IMR-90 (cell line): ENCODE data around the gene ITPR2. TPM values are rescaled to one million over a fixed set of nuclear protein-coding genes. Genes with fewer than 3 reads are reported as not detected.

ENCODE experiments used
- ATAC-seq: fragments of 200-7000 bp; cut with Tn5 transposase; 2 replicates; pipeline ENCODE4 v1.9.1; 2020; ENCODE audit warnings: low read depth, mild to moderate bottlenecking, moderate library complexity
- BruUV-seq: library from RNA; stranded (reverse); fragments of 400-500 nt; replicated peaks from 2 replicates; lab custom pipeline; 2021; lab: Mats Ljungman, UMichigan
- CTCF ChIA-PET: fragments of 300-600 bp; formaldehyde crosslinking; extraction: SDS; loops from one replicate; lab custom pipeline; 2021; ENCODE audit warnings: antibody characterized with exemption; lab: Yijun Ruan, JAX
- POLR2A ChIA-PET: fragments of 300-600 bp; sonication (Branson Sonifier 250); formaldehyde crosslinking; loops from one replicate; lab custom pipeline; 2022; ENCODE audit warnings: antibody characterized with exemption; ENCODE audit not compliant: unreplicated experiment; lab: Charles Lee
- DNase-seq: peaks from one replicate; pipeline ENCODE4 v3.0.0; 2013
- H2AFZ ChIP-seq: replicated peaks from 2 replicates; pipeline ENCODE3; 2013; ENCODE audit warnings: low read length, mild to moderate bottlenecking; ENCODE audit not compliant: poor library complexity
- H2AK5ac ChIP-seq: 2 replicates; pipeline ENCODE4 v1.6.1; 2013; ENCODE audit warnings: low read depth, low read length, inconsistent platforms
- H2AK9ac ChIP-seq: replicated peaks from 2 replicates; pipeline ENCODE3; 2013; ENCODE audit warnings: mild to moderate bottlenecking, low read depth, low read length, moderate library complexity; ENCODE audit not compliant: poor library complexity
- H2BK120ac ChIP-seq: 2 replicates; pipeline ENCODE4 v1.6.1; 2013; ENCODE audit warnings: low read depth, low read length, inconsistent platforms
- H2BK15ac ChIP-seq: 3 replicates; pipeline ENCODE4 v1.6.1; 2013; ENCODE audit warnings: low read depth, low read length, inconsistent platforms
- H2BK20ac ChIP-seq: 2 replicates; pipeline ENCODE4 v1.6.1; 2013; ENCODE audit warnings: low read depth, mild to moderate bottlenecking, inconsistent platforms, low read length, moderate library complexity
- H2BK5ac ChIP-seq: 2 replicates; pipeline ENCODE4 v1.6.1; 2013; ENCODE audit warnings: mild to moderate bottlenecking, low read depth, low read length, inconsistent platforms; ENCODE audit not compliant: poor library complexity, severe bottlenecking
- H3K14ac ChIP-seq: replicated peaks from 2 replicates; pipeline ENCODE4 v1.6.1; 2013; ENCODE audit warnings: low read depth, low read length, inconsistent platforms
- H3K18ac ChIP-seq: 2 replicates; pipeline ENCODE4 v1.6.1; 2013; ENCODE audit warnings: low read depth, low read length, control low read depth
- H3K23ac ChIP-seq: 2 replicates; pipeline ENCODE4 v1.6.1; 2013; ENCODE audit warnings: low read depth, low read length, inconsistent platforms
- H3K27ac ChIP-seq: 2 replicates; pipeline ENCODE4 v1.5.1; 2013; ENCODE audit warnings: mild to moderate bottlenecking, control low read depth, low read length; ENCODE audit not compliant: insufficient read depth
- H3K27me3 ChIP-seq: 2 replicates; pipeline ENCODE4 v1.6.1; 2013; ENCODE audit warnings: low read length; ENCODE audit not compliant: control insufficient read depth, insufficient read depth
- H3K36me3 ChIP-seq: 2 replicates; pipeline ENCODE4 v1.6.1; 2013; ENCODE audit warnings: low read length, mixed read lengths; ENCODE audit not compliant: control insufficient read depth, insufficient read depth
- H3K4ac ChIP-seq: 2 replicates; pipeline ENCODE4 v1.6.1; 2013; ENCODE audit warnings: low read depth, low read length, inconsistent platforms
- H3K4me1 ChIP-seq: 2 replicates; pipeline ENCODE4 v1.6.1; 2013; ENCODE audit warnings: low read length, mixed read lengths; ENCODE audit not compliant: control insufficient read depth, insufficient read depth
- H3K4me2 ChIP-seq: 2 replicates; pipeline ENCODE4 v1.6.1; 2013; ENCODE audit warnings: low read depth, mild to moderate bottlenecking, control low read depth, low read length, moderate library complexity
- H3K4me3 ChIP-seq: 2 replicates; pipeline ENCODE4 v1.5.1; 2013; ENCODE audit warnings: low read depth, mild to moderate bottlenecking, control low read depth, low read length, moderate library complexity; ENCODE audit not compliant: insufficient read depth
- H3K56ac ChIP-seq: 2 replicates; pipeline ENCODE4 v1.6.1; 2013; ENCODE audit warnings: low read length, inconsistent platforms; ENCODE audit not compliant: insufficient read depth; ENCODE audit errors: extremely low read depth
- H3K79me1 ChIP-seq, 2 experiments: 2 replicates each; pipeline ENCODE4 v1.6.1; 2013; ENCODE audit warnings: low read length in 2 of 2, inconsistent platforms in 1 of 2, low read depth in 1 of 2
- H3K9ac ChIP-seq: 2 replicates; pipeline ENCODE4 v1.6.1; 2013; ENCODE audit warnings: low read depth, low read length, control low read depth
- H3K9me1 ChIP-seq: 2 replicates; pipeline ENCODE4 v1.6.1; 2013; ENCODE audit warnings: low read length, inconsistent platforms; ENCODE audit not compliant: insufficient read depth
- H3K9me3 ChIP-seq: 2 replicates; pipeline ENCODE4 v1.6.1; 2013; ENCODE audit warnings: low read length; ENCODE audit not compliant: control insufficient read depth, insufficient read depth
- H4K20me1 ChIP-seq: 2 replicates; pipeline ENCODE4 v1.6.1; 2013; ENCODE audit warnings: low read length, inconsistent platforms; ENCODE audit not compliant: insufficient read depth
- H4K5ac ChIP-seq: 2 replicates; pipeline ENCODE4 v1.6.1; 2013; ENCODE audit warnings: mild to moderate bottlenecking, low read depth, low read length, control low read depth
- H4K8ac ChIP-seq, 2 experiments: 2 replicates each; pipeline ENCODE4 v1.6.1; 2013; ENCODE audit warnings: low read depth in 2 of 2, low read length in 2 of 2, control low read depth in 1 of 2, inconsistent platforms in 1 of 2
- H4K91ac ChIP-seq: 2 replicates; pipeline ENCODE4 v1.6.1; 2013; ENCODE audit warnings: low read depth, low read length, inconsistent platforms; ENCODE audit not compliant: insufficient read depth
- BHLHE40 ChIP-seq: fragments of 150-350 bp; IDR thresholded peaks from 2 replicates; pipeline ENCODE4 v1.6.1; 2016; ENCODE audit warnings: mild to moderate bottlenecking, low read depth, low read length
- CHD1 ChIP-seq: IDR thresholded peaks from 2 replicates; pipeline ENCODE4 v1.6.1; 2012; ENCODE audit warnings: low read depth, low read length, improper control_type of control experiment
- MAFK ChIP-seq: IDR thresholded peaks from 2 replicates; pipeline ENCODE4 v1.6.1; 2012; ENCODE audit warnings: low read depth, low read length, improper control_type of control experiment
- MAZ ChIP-seq: IDR thresholded peaks from 2 replicates; pipeline ENCODE4 v1.6.1; 2012; ENCODE audit warnings: low read depth, mild to moderate bottlenecking, low read length, improper control_type of control experiment, moderate library complexity, borderline replicate concordance
- NFE2L2 ChIP-seq: fragments of 150-350 bp; IDR thresholded peaks from 2 replicates; pipeline ENCODE4 v1.6.1; 2016; ENCODE audit warnings: low read depth, mild to moderate bottlenecking, low read length
- RAD21 ChIP-seq: IDR thresholded peaks from 2 replicates; pipeline ENCODE4 v1.6.1; 2012; ENCODE audit warnings: low read length, improper control_type of control experiment
- RFX5 ChIP-seq: IDR thresholded peaks from 2 replicates; pipeline ENCODE4 v1.8.0; 2012; ENCODE audit warnings: low read depth, mild to moderate bottlenecking, low read length, moderate library complexity
- SMC3 ChIP-seq: fragments of 150-350 bp; IDR thresholded peaks from 2 replicates; pipeline ENCODE4 v1.6.1; 2016; ENCODE audit warnings: low read depth, mild to moderate bottlenecking, antibody characterized with exemption, low read length, moderate library complexity
- WGBS, 2 experiments: methylation state at CpG; one replicate each; pipeline versions ENCODE4 v1.1.5 to v1.1.7; 2013; ENCODE audit warnings: missing lambda C conversion rate in 2 of 2; ENCODE audit not compliant: insufficient read length in 1 of 2; ENCODE audit errors: extremely low coverage in 2 of 2; 5-methylcytosine and 5-hydroxymethylcytosine counted together
- dilution Hi-C: fragments of 300-500 bp; cut with HindIII; formaldehyde crosslinking; loops from one replicate; pipeline ENCODE4 v1.14.3; 2018; ENCODE audit warnings: low sequenced_read_pairs; ENCODE audit not compliant: unreplicated experiment
- in situ Hi-C: fragments of 300-500 bp; cut with MboI; formaldehyde crosslinking; loops from 3 replicates; pipeline ENCODE4 v1.14.3; 2019; ENCODE audit warnings: low sequenced_read_pairs, inconsistent platforms, mixed read lengths
- intact Hi-C: fragments of 100-400 bp; cut with micrococcal nuclease; formaldehyde crosslinking; loops from 2 replicates; pipeline ENCODE4 v1.10.0; 2022
- polyA plus RNA-seq, 3 experiments: library from polyadenylated mRNA; depleted of rRNA; stranded (reverse); fragments of >200 nt; gene quantifications; 2 replicates each; pipeline ENCODE4 v1.2.3, GENCODE V29; 2012; ENCODE audit warnings: low replicate concordance in 1 of 3
- total RNA-seq: library from RNA; depleted of rRNA; stranded (reverse); fragments of >200 nt; gene quantifications from 2 replicates; pipeline ENCODE4 v1.2.3, GENCODE V29; 2012
- TF ChIP-seq, protein P1 (sequence below): fragments of 150-350 bp; IDR thresholded peaks from 2 replicates; pipeline ENCODE4 v1.6.1; 2016; ENCODE audit warnings: low read depth, mild to moderate bottlenecking, low read length, moderate library complexity, borderline replicate concordance
- TF ChIP-seq, protein P2 (sequence below): conservative IDR thresholded peaks from 2 replicates; pipeline ENCODE4 v1.5.1; 2012; ENCODE audit warnings: mild to moderate bottlenecking, low read depth, low read length, improper control_type of control experiment

ITPR2 gene
- total and polyA plus RNA-seq, 2 of the 4 experiments (the other 2 are of a cell fraction) = 1.2 to 9.0 TPM

- BruUV-seq = no TSS peak
- Histone ChIP-seq H2AK9ac (no peak overlapping the region), H3K18ac (no peak overlapping the region), H3K4me3 (no peak overlapping the region), H3K27me3 (no peaks in the 10 kb centered on the region), H2AFZ (no peak overlapping the region), H3K9me1 (no peaks in the 10 kb centered on the region), H4K5ac (no peak overlapping the region), H3K79me1 (0 out of 4 replicates have a peak, but pooled peaks cover 0 to 2% of the 10 kb centered on the region in 2 experiments), H3K14ac (no peak overlapping the region; the same call in 1 of the 2 replicates), H2BK20ac (no peak overlapping the region), H3K56ac (no peak overlapping the region), H4K20me1 (no peaks in the 10 kb centered on the region), H3K4me2 (no peak overlapping the region), H4K8ac (no peak overlapping the region), H2BK5ac (no peak overlapping the region), H2BK15ac (no peak overlapping the region), H3K36me3 (no peaks in the 10 kb centered on the region; the same call in 1 of the 2 replicates), H3K9me3 (no peaks in the 10 kb centered on the region), H3K4ac (no peak overlapping the region), H2AK5ac (no peak overlapping the region), H3K4me1 (no peaks in the 10 kb centered on the region; the same call in 1 of the 2 replicates), H3K9ac (no peak overlapping the region), H3K27ac (no peak overlapping the region), H2BK120ac (no peak overlapping the region), H3K23ac (no peak overlapping the region), H4K91ac (no peak overlapping the region)
- ATAC-seq (no peak), DNase-seq (no peak)
- intact Hi-C loops (no loop called here), dilution Hi-C loops (no loop called here), in situ Hi-C loops (no loop called here)
- POLR2A ChIA-PET = no interaction called here
- 100% methylated on average over 2 of the region's 7 CpGs; no CpG with 5 or more reads in 1 of the 2 experiments for WGBS, 2 experiments
- CTCF ChIA-PET = no interaction called here
- no peak for TF ChIP-seq MAFK
- no peak for TF ChIP-seq MAZ
- TF ChIP-seq RAD21 = no peak
- TF ChIP-seq, protein P1, sequence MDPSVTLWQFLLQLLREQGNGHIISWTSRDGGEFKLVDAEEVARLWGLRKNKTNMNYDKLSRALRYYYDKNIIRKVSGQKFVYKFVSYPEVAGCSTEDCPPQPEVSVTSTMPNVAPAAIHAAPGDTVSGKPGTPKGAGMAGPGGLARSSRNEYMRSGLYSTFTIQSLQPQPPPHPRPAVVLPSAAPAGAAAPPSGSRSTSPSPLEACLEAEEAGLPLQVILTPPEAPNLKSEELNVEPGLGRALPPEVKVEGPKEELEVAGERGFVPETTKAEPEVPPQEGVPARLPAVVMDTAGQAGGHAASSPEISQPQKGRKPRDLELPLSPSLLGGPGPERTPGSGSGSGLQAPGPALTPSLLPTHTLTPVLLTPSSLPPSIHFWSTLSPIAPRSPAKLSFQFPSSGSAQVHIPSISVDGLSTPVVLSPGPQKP = no peak
- no peak for TF ChIP-seq CHD1
- no peak for TF ChIP-seq SMC3
- TF ChIP-seq RFX5 = no peak
- TF ChIP-seq NFE2L2 = no peak
- no peak for TF ChIP-seq BHLHE40
- TF ChIP-seq, protein P2, sequence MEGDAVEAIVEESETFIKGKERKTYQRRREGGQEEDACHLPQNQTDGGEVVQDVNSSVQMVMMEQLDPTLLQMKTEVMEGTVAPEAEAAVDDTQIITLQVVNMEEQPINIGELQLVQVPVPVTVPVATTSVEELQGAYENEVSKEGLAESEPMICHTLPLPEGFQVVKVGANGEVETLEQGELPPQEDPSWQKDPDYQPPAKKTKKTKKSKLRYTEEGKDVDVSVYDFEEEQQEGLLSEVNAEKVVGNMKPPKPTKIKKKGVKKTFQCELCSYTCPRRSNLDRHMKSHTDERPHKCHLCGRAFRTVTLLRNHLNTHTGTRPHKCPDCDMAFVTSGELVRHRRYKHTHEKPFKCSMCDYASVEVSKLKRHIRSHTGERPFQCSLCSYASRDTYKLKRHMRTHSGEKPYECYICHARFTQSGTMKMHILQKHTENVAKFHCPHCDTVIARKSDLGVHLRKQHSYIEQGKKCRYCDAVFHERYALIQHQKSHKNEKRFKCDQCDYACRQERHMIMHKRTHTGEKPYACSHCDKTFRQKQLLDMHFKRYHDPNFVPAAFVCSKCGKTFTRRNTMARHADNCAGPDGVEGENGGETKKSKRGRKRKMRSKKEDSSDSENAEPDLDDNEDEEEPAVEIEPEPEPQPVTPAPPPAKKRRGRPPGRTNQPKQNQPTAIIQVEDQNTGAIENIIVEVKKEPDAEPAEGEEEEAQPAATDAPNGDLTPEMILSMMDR = no peak
Observed at GRCh38 chr12:26800858-26801257, 32.1 kb downstream of the ITPR2 start.
